Measurements from ENCODE around the gene EBPL. TPM values are rescaled to one million over a fixed set of nuclear protein-coding genes. Genes with fewer than 3 reads are reported as not detected.

EBPL gene
- total RNA-seq, 1 donor from 2014 or later = 31.3 TPM

DNA sequence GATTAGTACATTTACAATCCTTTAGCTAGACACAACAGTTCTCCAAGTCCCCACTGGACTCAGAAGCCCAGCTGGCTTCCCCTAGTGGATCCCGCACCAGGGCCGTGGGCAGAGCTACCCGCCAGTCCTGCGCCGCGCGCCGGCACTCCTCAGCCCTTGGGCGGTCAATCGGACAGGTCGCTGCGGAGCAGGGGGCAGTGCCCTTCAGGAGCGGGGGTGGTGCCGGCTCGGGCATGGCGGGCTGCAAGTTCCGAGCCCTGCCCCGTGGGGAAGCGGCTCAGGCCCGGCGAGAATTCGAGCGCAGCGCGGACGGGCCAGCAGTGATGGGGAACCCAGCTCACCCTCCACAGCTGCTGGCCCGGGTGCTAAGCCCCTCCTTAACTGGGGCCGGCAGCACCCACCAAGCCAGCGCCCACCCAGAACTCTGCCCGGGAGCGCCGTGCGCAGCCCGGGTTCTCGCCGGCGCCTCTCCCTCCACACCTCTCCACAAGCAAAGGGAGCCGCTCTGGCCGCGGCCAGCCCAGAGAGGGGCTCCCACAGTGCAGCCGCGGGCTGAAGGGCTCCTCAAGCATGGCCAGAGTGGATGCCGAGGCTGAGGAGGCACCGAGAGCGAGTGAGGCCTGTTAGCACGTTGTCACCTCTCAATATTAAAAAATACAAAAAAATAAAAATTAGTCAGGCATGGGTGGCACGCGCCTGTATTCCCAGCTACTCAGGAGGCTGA is 12.9 kb downstream of the EBPL start:
- H3K9me3 ChIP-seq (ENCODE audit: control insufficient read depth in 3 of 3, low read length in 3 of 3) = no peaks in the 10 kb centered on the region
- peaks cover 0 to 6% (median 3%) of the 10 kb centered on the region in 3 donors for H3K36me3 ChIP-seq (ENCODE audit: control insufficient read depth in 3 of 3, insufficient read depth in 3 of 3, low read length in 3 of 3)
- peaks cover 0 to 7% (median 2%) of the 10 kb centered on the region in 3 donors for H3K4me1 ChIP-seq (ENCODE audit: control insufficient read depth in 3 of 3, insufficient read depth in 3 of 3, low read length in 3 of 3)
- no peak overlapping the region for H3K27ac ChIP-seq (ENCODE audit: low read depth, low read length)
- H3K9ac ChIP-seq (ENCODE audit: low read depth in 1 of 3, low read length in 3 of 3) = no peak overlapping the region
- no peaks in the 10 kb centered on the region for H3K27me3 ChIP-seq (ENCODE audit: control insufficient read depth in 3 of 3, insufficient read depth in 3 of 3, low read length in 3 of 3)
- no peak overlapping the region for H3K4me3 ChIP-seq (ENCODE audit: low read length in 3 of 3)

- no peaks in the 10 kb centered on the region for H3K27me3 ChIP-seq (ENCODE audit: control insufficient read depth in 3 of 3, insufficient read depth in 3 of 3, low read length in 3 of 3)
- no peak overlapping the region for H3K9ac ChIP-seq (ENCODE audit: low read depth in 1 of 3, low read length in 3 of 3)
- H3K4me3 ChIP-seq (ENCODE audit: low read length in 3 of 3) = no peak overlapping the region
- no peaks in the 10 kb centered on the region for H3K4me1 ChIP-seq (ENCODE audit: control insufficient read depth in 3 of 3, insufficient read depth in 3 of 3, low read length in 3 of 3)
- peaks cover 0 to 6% (median 3%) of the 10 kb centered on the region in 3 donors for H3K36me3 ChIP-seq (ENCODE audit: control insufficient read depth in 3 of 3, insufficient read depth in 3 of 3, low read length in 3 of 3)
- no peaks in the 10 kb centered on the region for H3K9me3 ChIP-seq (ENCODE audit: control insufficient read depth in 3 of 3, low read length in 3 of 3)
- H3K27ac ChIP-seq (ENCODE audit: low read depth, low read length) = no peak overlapping the region
These were observed 14.5 kb downstream of the EBPL start for GRCh38 chr13:49676581-49677298.

DNA sequence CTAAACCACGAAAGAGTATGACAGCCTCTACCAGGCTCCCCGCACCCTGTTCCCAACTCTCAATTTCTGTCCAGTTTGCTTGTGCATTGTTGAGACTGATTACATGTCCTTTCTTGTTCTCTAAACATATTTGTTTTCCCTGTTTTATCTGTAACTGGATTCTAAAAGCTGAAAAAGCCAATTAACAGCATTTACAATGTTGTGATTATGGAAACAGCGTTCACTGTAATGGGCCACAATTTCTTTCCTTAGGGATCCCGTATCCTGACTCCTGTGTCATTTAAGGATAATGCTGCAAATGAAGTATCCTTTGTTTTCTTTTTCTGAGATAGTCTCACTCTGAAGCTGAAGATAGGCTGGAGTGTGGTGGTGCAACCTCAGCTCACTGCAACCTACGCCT is 20.5 kb downstream of the EBPL start:
- H3K4me1 ChIP-seq (ENCODE audit: control insufficient read depth in 3 of 3, insufficient read depth in 3 of 3, low read length in 3 of 3) = peaks cover 0 to 6% (median 0%) of the 10 kb centered on the region in 3 donors
- H3K4me3 ChIP-seq (ENCODE audit: low read length in 3 of 3) = no peak overlapping the region
- peaks cover 9 to 19% (median 17%) of the 10 kb centered on the region in 3 donors for H3K36me3 ChIP-seq (ENCODE audit: control insufficient read depth in 3 of 3, insufficient read depth in 3 of 3, low read length in 3 of 3)
- H3K9me3 ChIP-seq (ENCODE audit: control insufficient read depth in 3 of 3, low read length in 3 of 3) = no peaks in the 10 kb centered on the region
- peak overlapping the region in 1 of 3 donors; percentile 33 for H3K9ac ChIP-seq (ENCODE audit: low read depth in 1 of 3, low read length in 3 of 3)
- H3K27me3 ChIP-seq (ENCODE audit: control insufficient read depth in 3 of 3, insufficient read depth in 3 of 3, low read length in 3 of 3) = no peaks in the 10 kb centered on the region
- no peak overlapping the region for H3K27ac ChIP-seq (ENCODE audit: low read depth, low read length)

- Histone ChIP-seq H3K36me3 (ENCODE audit: control insufficient read depth in 3 of 3, insufficient read depth in 3 of 3, low read length in 3 of 3) (peaks cover 9 to 18% (median 17%) of the 10 kb centered on the region in 3 donors), H3K9me3 (ENCODE audit: control insufficient read depth in 3 of 3, low read length in 3 of 3) (no peaks in the 10 kb centered on the region), H3K27me3 (ENCODE audit: control insufficient read depth in 3 of 3, insufficient read depth in 3 of 3, low read length in 3 of 3) (no peaks in the 10 kb centered on the region), H3K9ac (ENCODE audit: low read depth in 1 of 3, low read length in 3 of 3) (no peak overlapping the region), H3K4me3 (ENCODE audit: low read length in 3 of 3) (no peak overlapping the region), H3K4me1 (ENCODE audit: control insufficient read depth in 3 of 3, insufficient read depth in 3 of 3, low read length in 3 of 3) (peaks cover 0 to 6% (median 0%) of the 10 kb centered on the region in 3 donors), H3K27ac (ENCODE audit: low read depth, low read length) (no peak overlapping the region)
These were observed 21.5 kb downstream of the EBPL start for GRCh38 chr13:49669735-49670309.

GRCh38 chr13:49667773-49668172 is 23.5 kb downstream of the EBPL start:
- H3K27ac ChIP-seq (ENCODE audit: low read depth, low read length) = no peak overlapping the region
- no peak overlapping the region for H3K9ac ChIP-seq (ENCODE audit: low read depth in 1 of 3, low read length in 3 of 3)
- H3K4me1 ChIP-seq (ENCODE audit: control insufficient read depth in 3 of 3, insufficient read depth in 3 of 3, low read length in 3 of 3) = peaks cover 0 to 6% (median 0%) of the 10 kb centered on the region in 3 donors
- no peak overlapping the region for H3K4me3 ChIP-seq (ENCODE audit: low read length in 3 of 3)
- H3K36me3 ChIP-seq (ENCODE audit: control insufficient read depth in 3 of 3, insufficient read depth in 3 of 3, low read length in 3 of 3) = peaks cover 9 to 21% (median 15%) of the 10 kb centered on the region in 3 donors
- H3K27me3 ChIP-seq (ENCODE audit: control insufficient read depth in 3 of 3, insufficient read depth in 3 of 3, low read length in 3 of 3) = no peaks in the 10 kb centered on the region
- H3K9me3 ChIP-seq (ENCODE audit: control insufficient read depth in 3 of 3, low read length in 3 of 3) = no peaks in the 10 kb centered on the region

DNA sequence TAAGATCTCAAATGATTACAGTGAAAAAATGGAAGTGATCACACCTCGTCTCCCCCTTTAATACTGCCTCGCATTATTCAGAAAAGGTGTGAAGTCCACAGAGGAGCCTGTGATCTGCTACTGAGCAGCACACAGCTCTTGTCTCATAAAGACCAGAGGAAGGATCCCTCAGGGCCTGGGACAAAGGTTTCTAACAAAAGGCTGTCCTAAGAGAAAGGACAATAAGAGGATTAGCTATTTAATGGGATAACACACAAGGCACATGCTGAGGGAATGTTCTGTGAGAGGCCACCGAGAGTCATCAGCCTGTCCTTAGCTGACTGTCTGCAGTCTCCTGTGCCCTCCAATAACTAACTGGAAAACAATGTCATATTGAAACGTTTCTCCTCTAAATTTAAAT is 26.7 kb downstream of the EBPL start:
- Histone ChIP-seq H3K9ac (ENCODE audit: low read depth in 1 of 3, low read length in 3 of 3) (no peak overlapping the region), H3K9me3 (ENCODE audit: control insufficient read depth in 3 of 3, low read length in 3 of 3) (no peaks in the 10 kb centered on the region), H3K4me1 (ENCODE audit: control insufficient read depth in 3 of 3, insufficient read depth in 3 of 3, low read length in 3 of 3) (peaks cover 2 to 5% (median 4%) of the 10 kb centered on the region in 3 donors), H3K36me3 (ENCODE audit: control insufficient read depth in 3 of 3, insufficient read depth in 3 of 3, low read length in 3 of 3) (peaks cover 11 to 32% (median 18%) of the 10 kb centered on the region in 3 donors), H3K27ac (ENCODE audit: low read depth, low read length) (no peak overlapping the region), H3K27me3 (ENCODE audit: control insufficient read depth in 3 of 3, insufficient read depth in 3 of 3, low read length in 3 of 3) (no peaks in the 10 kb centered on the region), H3K4me3 (ENCODE audit: low read length in 3 of 3) (no peak overlapping the region)

DNA sequence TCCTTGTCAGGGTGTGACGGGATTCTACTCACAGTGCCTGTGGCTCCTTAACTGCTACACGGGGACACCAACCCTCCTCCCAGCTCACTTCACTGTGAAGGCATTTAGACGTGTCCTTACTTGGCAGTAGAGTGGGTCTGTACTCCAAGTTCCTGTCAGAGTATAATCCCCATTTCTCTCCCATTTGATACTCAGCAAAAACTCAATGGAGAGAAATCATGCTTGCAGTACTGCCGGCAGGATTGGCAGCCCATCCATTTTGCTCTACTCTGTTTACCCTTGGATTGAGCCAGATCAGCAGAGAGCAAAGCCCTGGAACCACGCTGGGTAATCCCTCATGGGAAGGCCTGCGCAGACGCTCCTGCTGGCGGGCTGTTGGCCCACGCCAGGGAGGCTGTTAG is 34.0 kb downstream of the EBPL start:
- Histone ChIP-seq H3K27ac (ENCODE audit: low read depth, low read length) (peak overlapping the region; percentile 87), H3K9me3 (ENCODE audit: control insufficient read depth in 3 of 3, low read length in 3 of 3) (no peaks in the 10 kb centered on the region)

GRCh38 chr13:49655906-49656305 is 35.4 kb downstream of the EBPL start:
- Histone ChIP-seq H3K4me3 (ENCODE audit: low read length in 3 of 3) (no peak overlapping the region), H3K36me3 (ENCODE audit: control insufficient read depth in 3 of 3, insufficient read depth in 3 of 3, low read length in 3 of 3) (peaks cover 0 to 4% (median under 1%) of the 10 kb centered on the region in 3 donors), H3K9me3 (ENCODE audit: control insufficient read depth in 3 of 3, low read length in 3 of 3) (no peaks in the 10 kb centered on the region), H3K27me3 (ENCODE audit: control insufficient read depth in 3 of 3, insufficient read depth in 3 of 3, low read length in 3 of 3) (no peaks in the 10 kb centered on the region), H3K4me1 (ENCODE audit: control insufficient read depth in 3 of 3, insufficient read depth in 3 of 3, low read length in 3 of 3) (peaks cover 49 to 52% (median 51%) of the 10 kb centered on the region in 3 donors), H3K27ac (ENCODE audit: low read depth, low read length) (peak overlapping the region; percentile 87), H3K9ac (ENCODE audit: low read depth in 1 of 3, low read length in 3 of 3) (no peak overlapping the region)

More for the DNA sequence above, 34.0 kb downstream of the EBPL start:
- Histone ChIP-seq H3K27me3 (ENCODE audit: control insufficient read depth in 3 of 3, insufficient read depth in 3 of 3, low read length in 3 of 3) (no peaks in the 10 kb centered on the region), H3K4me3 (ENCODE audit: low read length in 3 of 3) (peak overlapping the region; percentile 8 to 52 (median 20)), H3K9ac (ENCODE audit: low read depth in 1 of 3, low read length in 3 of 3) (peak overlapping the region; percentile 27 to 76 (median 50)), H3K36me3 (ENCODE audit: control insufficient read depth in 3 of 3, insufficient read depth in 3 of 3, low read length in 3 of 3) (peaks cover 2 to 8% (median 4%) of the 10 kb centered on the region in 3 donors), H3K4me1 (ENCODE audit: control insufficient read depth in 3 of 3, insufficient read depth in 3 of 3, low read length in 3 of 3) (peaks cover 37 to 42% (median 40%) of the 10 kb centered on the region in 3 donors)

- Histone ChIP-seq H3K36me3 (ENCODE audit: control insufficient read depth in 3 of 3, insufficient read depth in 3 of 3, low read length in 3 of 3) (peaks cover 0 to 1% (median 0%) of the 10 kb centered on the region in 3 donors), H3K9me3 (ENCODE audit: control insufficient read depth in 3 of 3, low read length in 3 of 3) (no peaks in the 10 kb centered on the region), H3K4me1 (ENCODE audit: control insufficient read depth in 3 of 3, insufficient read depth in 3 of 3, low read length in 3 of 3) (peaks cover 54 to 58% (median 57%) of the 10 kb centered on the region in 3 donors), H3K27ac (ENCODE audit: low read depth, low read length) (peak overlapping the region; percentile 87), H3K9ac (ENCODE audit: low read depth in 1 of 3, low read length in 3 of 3) (peak overlapping the region in 1 of 3 donors; percentile 34), H3K4me3 (ENCODE audit: low read length in 3 of 3) (no peak overlapping the region), H3K27me3 (ENCODE audit: control insufficient read depth in 3 of 3, insufficient read depth in 3 of 3, low read length in 3 of 3) (no peaks in the 10 kb centered on the region)
These were observed 37.3 kb downstream of the EBPL start for GRCh38 chr13:49654011-49654410.

All from skeletal muscle tissue (tissue), 4 donors.